Neuron (in vitro differentiated cells): ENCODE results near the gene CS.
A peak's percentile ranks its signal among the peaks of the same experiment; 100 is the strongest.
"Not testable (repeated sequence)": the region's sequence is repeated elsewhere in the genome, so short reads cannot be mapped to it uniquely, and the experiment has no call there.

Source experiments
- H2AFZ ChIP-seq: one replicate; pipeline ENCODE4 v1.6.1; 2013; ENCODE audit warnings: low read depth, mild to moderate bottlenecking, inconsistent platforms, low read length, moderate library complexity
- H3K27me3 ChIP-seq: one replicate; pipeline ENCODE4 v1.6.1; 2013; ENCODE audit warnings: low read length; ENCODE audit not compliant: insufficient read depth
- H3K36me3 ChIP-seq: one replicate; pipeline ENCODE4 v1.6.1; 2013; ENCODE audit warnings: low read length; ENCODE audit not compliant: insufficient read depth
- H3K4me1 ChIP-seq: one replicate; pipeline ENCODE4 v1.6.1; 2013; ENCODE audit warnings: low read length; ENCODE audit not compliant: insufficient read depth
- H3K4me3 ChIP-seq: 2 replicates; pipeline ENCODE4 v1.5.1; 2013; ENCODE audit warnings: mild to moderate bottlenecking, low read length, moderate library complexity
- H3K9me3 ChIP-seq: one replicate; pipeline ENCODE4 v1.6.1; 2013; ENCODE audit warnings: low read length

The CS gene

DNA sequence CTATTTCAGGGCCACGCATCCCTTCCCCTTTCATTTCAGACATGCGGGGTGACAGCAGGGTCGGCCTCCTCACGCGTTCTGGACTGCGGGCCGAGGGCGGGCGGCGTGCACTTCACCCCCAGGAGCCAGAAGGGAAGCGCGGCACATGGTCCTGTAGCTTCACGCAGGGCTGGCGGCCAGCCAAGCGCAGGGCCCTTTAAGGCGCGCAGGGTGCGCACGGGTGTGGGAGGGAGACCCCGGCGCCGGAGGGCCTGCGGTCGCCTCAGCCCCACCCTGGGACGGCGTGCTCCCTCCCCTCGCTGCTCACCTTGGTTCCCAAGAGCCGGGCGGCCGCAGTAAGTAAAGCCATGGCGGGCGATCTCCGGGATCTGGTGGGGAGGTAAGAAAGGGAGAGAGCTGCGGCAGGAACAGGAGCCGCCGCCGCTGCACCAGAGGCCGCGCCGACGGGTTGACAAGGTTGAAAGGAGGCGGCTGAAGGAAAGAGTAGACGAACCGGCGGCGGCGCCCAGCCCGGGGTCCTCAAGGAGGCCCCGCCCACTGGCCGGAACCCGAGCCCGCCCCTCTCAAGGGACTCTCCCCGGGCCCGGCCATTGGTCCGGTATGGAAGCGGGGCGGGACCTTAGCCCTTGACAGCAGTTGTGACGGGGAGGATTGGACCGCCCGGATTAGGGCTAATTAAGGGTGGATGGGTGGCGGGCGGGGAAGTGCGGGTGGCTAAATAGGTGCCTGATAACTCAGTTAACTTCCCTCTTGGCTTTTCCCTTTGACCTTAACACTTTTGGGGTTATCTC lies at the start of gene CS:
Gene CS, minus strand, starts transcription at position 478 of the 791 bp plus-strand sequence. Its CDS starts 129 bp downstream, at position 349.
- Histone ChIP-seq H3K36me3 (peaks cover 40% of the 10 kb centered on the region), H3K4me1 (peaks cover 19% of the 10 kb centered on the region), H3K27me3 (no peaks in the 10 kb centered on the region), H2AFZ (peak within 1 kb of the TSS; percentile 2), H3K9me3 (no peaks in the 10 kb centered on the region), H3K4me3 (peak within 1 kb of the TSS; percentile 87)

DNA sequence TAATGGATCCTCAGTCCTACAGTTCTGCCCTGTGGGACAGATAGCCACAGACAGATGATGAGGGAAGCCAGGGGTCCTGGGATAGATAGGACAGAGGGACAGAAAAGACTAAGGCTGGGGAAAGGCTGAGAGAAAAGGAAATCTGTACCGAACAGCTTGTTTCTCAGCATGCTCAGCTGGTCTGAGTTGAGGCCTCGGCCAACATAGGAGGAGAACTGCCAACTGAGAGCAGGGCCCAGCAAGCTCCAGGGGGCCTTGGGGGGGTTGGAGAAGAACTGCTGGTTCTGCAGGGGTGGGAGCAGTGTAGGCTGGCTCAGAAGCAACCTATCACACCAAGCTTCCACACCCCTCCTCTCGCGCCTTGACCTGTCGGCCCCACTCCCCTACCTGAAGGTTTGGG lies 48.6 kb upstream of the CS start:
- no peaks in the 10 kb centered on the region for H3K27me3 ChIP-seq

GRCh38 chr12:56347255-56347654 lies 47.1 kb upstream of the CS start:
- not testable (repeated sequence) for H3K9me3 ChIP-seq, H3K4me1 ChIP-seq, H2AFZ ChIP-seq, H3K4me3 ChIP-seq, H3K27me3 ChIP-seq
- peaks cover 77% of the 10 kb centered on the region for H3K36me3 ChIP-seq

More for the DNA sequence above, 48.6 kb upstream of the CS start:
- Histone ChIP-seq H3K4me1 (no peaks in the 10 kb centered on the region), H3K9me3 (no peaks in the 10 kb centered on the region), H3K36me3 (peaks cover 78% of the 10 kb centered on the region), H2AFZ (no peak overlapping the region), H3K4me3 (no peak overlapping the region)

GRCh38 chr12:56346675-56347074 lies 46.5 kb upstream of the CS start:
- Histone ChIP-seq H3K27me3 (no peaks in the 10 kb centered on the region), H3K4me1 (no peaks in the 10 kb centered on the region), H2AFZ (no peak overlapping the region), H3K36me3 (peaks cover 75% of the 10 kb centered on the region), H3K4me3 (no peak overlapping the region), H3K9me3 (no peaks in the 10 kb centered on the region)

GRCh38 chr12:56342290-56342689 lies 42.2 kb upstream of the CS start:
- H3K9me3 ChIP-seq, H3K4me3 ChIP-seq, H3K4me1 ChIP-seq, H2AFZ ChIP-seq, H3K27me3 ChIP-seq: not testable (repeated sequence)
- peaks cover 38% of the 10 kb centered on the region for H3K36me3 ChIP-seq

DNA sequence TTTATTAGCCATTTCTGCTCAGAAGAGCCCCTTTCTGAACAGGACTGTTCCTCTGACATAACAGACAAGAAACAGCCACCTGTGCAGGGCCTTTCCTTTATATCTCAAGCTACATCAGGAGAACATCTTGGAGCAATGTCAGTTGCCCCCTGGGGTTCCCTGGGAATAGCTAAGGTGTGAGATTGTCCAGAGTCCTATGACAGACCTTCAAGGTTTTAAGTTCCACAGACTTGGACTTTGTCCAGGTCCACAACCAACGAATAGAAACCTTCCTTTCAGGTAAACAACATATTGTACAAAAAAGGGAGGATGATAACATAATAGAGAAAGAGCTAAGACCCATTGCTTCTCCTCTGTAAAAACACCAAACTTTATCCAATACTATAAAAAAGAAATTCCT lies 41.5 kb upstream of the CS start:
- no peak overlapping the region for H2AFZ ChIP-seq
- H3K9me3 ChIP-seq = no peaks in the 10 kb centered on the region
- H3K27me3 ChIP-seq = no peaks in the 10 kb centered on the region
- H3K4me1 ChIP-seq = no peaks in the 10 kb centered on the region
- no peak overlapping the region for H3K4me3 ChIP-seq
- peaks cover 32% of the 10 kb centered on the region for H3K36me3 ChIP-seq

DNA sequence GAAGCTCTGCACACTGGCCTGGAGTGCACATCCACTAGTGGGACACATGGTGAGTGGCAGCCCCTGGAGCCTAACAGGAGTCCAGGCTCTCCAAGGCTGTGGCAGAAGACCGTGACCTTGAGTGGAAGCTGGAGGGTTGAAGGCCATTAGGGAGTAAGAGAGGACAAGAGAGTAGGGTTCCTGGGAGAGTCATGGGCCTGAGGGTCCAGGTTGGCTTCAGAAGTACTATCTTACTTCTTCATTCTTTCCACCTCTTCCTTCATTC lies 39.0 kb upstream of the CS start:
- Histone ChIP-seq H3K9me3 (no peaks in the 10 kb centered on the region), H3K36me3 (peaks cover 14% of the 10 kb centered on the region), H3K4me3 (no peak overlapping the region), H2AFZ (no peak overlapping the region), H3K27me3 (no peaks in the 10 kb centered on the region), H3K4me1 (peaks cover 6% of the 10 kb centered on the region)

DNA sequence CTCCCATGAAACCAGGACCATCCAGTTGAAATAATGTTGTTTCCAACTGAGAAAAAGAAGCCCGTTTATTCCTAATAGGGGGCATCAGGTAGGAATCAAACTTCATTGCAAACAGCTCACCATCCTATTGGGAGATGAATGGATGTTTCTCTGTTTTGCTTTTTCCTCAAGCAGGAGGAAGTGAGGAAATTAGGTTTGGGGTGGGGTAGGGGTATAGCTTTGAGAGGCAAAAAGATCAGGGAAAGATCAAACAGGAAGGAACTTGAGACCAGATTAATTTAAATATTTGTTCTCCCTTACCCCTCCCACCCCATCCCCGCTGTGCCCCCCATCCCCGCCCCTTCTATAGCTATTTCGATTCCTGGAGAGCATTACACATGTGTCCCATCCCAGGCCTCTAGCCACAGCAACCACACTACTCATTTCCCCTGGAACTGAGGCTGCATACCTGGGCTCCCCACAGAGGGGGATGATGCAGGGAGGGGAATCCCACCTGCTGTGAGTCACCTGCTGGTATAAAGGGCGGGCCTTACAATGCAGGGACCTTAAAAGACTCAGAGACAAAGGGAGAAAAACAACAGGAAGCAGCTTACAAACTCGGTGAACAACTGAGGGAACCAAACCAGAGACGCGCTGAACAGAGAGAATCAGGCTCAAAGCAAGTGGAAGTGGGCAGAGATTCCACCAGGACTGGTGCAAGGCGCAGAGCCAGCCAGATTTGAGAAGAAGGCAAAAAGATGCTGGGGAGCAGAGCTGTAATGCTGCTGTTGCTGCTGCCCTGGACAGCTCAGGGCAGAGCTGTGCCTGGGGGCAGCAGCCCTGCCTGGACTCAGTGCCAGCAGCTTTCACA lies 38.4 kb upstream of the CS start, which contains the start of gene IL23A:
Gene IL23A, plus strand, starts transcription at position 577 of the 850 bp plus-strand sequence. Its CDS starts 161 bp downstream, at position 738.
- peaks cover 6% of the 10 kb centered on the region for H3K4me1 ChIP-seq
- H3K36me3 ChIP-seq = peaks cover 9% of the 10 kb centered on the region
- no peaks in the 10 kb centered on the region for H3K27me3 ChIP-seq
- no peak within 1 kb of the TSS for H3K4me3 ChIP-seq
- no peaks in the 10 kb centered on the region for H3K9me3 ChIP-seq
- no peak within 1 kb of the TSS for H2AFZ ChIP-seq

- Histone ChIP-seq H3K9me3 (no peaks in the 10 kb centered on the region), H3K4me1 (peaks cover 11% of the 10 kb centered on the region), H2AFZ (no peak overlapping the region), H3K4me3 (no peak overlapping the region), H3K27me3 (no peaks in the 10 kb centered on the region), H3K36me3 (peaks cover 2% of the 10 kb centered on the region)
These were observed 37.7 kb upstream of the CS start for GRCh38 chr12:56337753-56338251.

DNA sequence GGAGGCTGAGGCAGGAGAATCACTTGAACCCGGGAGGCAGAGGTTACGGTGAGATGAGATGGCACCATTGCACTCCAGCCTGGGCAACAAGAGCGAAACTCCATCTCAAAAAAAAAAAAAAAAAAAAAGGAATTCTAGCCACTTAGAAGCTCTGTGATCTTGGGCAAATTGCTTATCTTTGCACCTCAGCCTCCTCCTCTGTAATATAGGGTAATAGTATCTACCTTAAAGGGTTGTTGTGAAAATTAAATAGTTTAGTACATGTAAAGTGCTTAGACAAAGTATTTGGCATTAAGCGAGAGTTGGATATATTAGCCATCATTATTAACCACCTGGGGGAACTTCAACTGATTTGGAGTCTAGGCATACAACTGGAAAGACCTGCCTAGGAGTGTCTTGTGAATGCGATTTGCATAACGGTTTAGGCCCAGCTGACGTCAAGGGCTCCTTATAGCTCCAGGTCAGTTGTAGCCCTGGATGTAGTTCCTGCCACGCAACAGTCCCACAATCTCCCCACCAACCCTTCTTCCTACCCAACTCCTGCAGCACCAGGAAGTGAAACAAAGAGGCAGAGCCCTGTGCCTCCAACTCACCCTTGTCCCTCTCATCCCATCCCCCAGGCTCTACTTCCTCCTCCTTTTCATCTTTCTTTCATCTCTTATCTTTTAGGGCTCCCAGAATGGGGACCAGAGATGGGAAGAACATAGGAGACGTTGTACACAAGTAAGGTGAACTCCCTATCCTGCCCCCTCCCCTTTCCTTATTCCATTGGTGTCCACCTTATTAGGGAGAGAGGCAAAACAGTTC lies 36.4 kb upstream of the CS start:
- Histone ChIP-seq H3K4me3 (no peak overlapping the region), H3K27me3 (no peaks in the 10 kb centered on the region), H3K4me1 (peaks cover 12% of the 10 kb centered on the region), H2AFZ (no peak overlapping the region), H3K9me3 (no peaks in the 10 kb centered on the region), H3K36me3 (no peaks in the 10 kb centered on the region)

DNA sequence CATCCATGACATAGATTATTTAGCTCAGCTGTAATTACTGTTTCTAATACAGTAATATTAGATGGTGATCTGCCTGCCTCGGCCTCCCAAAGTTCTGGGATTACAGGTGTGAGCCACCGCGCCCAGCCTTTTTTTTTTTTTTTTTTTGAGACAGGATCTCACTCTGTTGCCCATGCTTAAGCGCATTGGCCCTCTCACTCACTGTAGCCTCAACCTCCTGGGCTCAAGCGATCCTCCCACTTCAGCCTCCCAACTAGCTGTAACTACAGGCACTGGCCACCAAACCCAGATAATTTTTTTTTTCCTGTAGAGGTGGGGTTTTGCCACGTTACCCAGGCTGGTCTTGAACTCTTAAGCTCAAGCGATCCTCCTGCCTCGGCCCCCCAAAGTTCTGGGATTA lies 35.4 kb upstream of the CS start:
- not testable (repeated sequence) for H3K9me3 ChIP-seq, H3K27me3 ChIP-seq, H2AFZ ChIP-seq, H3K4me3 ChIP-seq, H3K36me3 ChIP-seq
- peaks cover 12% of the 10 kb centered on the region for H3K4me1 ChIP-seq

DNA sequence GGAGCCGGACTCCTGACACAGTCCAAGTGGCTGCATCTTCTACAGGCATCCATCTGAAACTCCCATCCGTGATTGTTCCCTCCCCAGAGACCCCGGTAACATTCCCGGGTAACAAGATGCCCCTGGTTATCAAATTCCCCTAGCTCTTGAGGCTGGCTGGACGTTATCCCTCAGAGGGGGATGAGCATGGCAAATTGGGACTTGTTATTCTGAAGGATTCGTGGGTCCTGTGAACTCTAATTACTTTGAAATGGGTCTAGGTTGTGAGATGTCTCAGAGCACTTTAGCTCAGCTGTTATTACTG lies 34.3 kb upstream of the CS start:
- Histone ChIP-seq H3K36me3 (no peaks in the 10 kb centered on the region), H3K4me3 (peak overlapping the region; percentile 59), H3K9me3 (no peaks in the 10 kb centered on the region), H3K4me1 (peaks cover 12% of the 10 kb centered on the region), H3K27me3 (no peaks in the 10 kb centered on the region), H2AFZ (peak overlapping the region; percentile 77)
